ENCODE measurements around the gene FSD2. TPM values are rescaled to one million over a fixed set of nuclear protein-coding genes. Genes with fewer than 3 reads are reported as not detected.

FSD2 gene
- total and polyA plus RNA-seq, 10 of the 15 experiments (the other 5 are each of a cell fraction or from before 2014, with no cell fraction given) = under 0.01 to 0.39 (median 0.07) TPM; not detected in 3

- ChIA-PET POLR2A (no interaction called here), CTCF (interaction anchor here (1.7 kb wide), 1 partner anchor 36 kb away, joined by 6 read pairs; no protein-coding TSS in a partner anchor), SMC1A (ENCODE audit: uncharacterized antibody, unreplicated experiment) (no interaction called here), RAD21 (ENCODE audit: unreplicated experiment) (interaction anchor here (1.0 to 1.5 kb wide), 2 partner anchors 26 to 118 kb away, joined by 3 read pairs; no protein-coding TSS in a partner anchor)
- intact Hi-C loops (cut with micrococcal nuclease; ENCODE audit: unreplicated experiment) (no loop called here), in situ Hi-C loops (cut with MboI) (no loop called here)
- H3K9ac ChIP-seq (ENCODE audit: control insufficient read depth, insufficient read depth, low read length) = no peak overlapping the region
- H3K4me2 ChIP-seq (ENCODE audit: control insufficient read depth, insufficient read depth) = no peak overlapping the region
- TF ChIP-seq CREM (IDR thresholded peaks at IDR 0.05; ENCODE audit: low read depth) (no peak), PKNOX1 (IDR thresholded peaks at IDR 0.05) (no peak), SRF (IDR thresholded peaks at IDR 0.05; ENCODE audit: low read depth in 2 of 2, low read length in 2 of 2) (no peak), YY1 (IDR thresholded peaks at IDR 0.05; ENCODE audit: low read depth, low read length) (no peak), FOXK2 (IDR thresholded peaks at IDR 0.05) (no peak), TCF12 (IDR thresholded peaks at IDR 0.05; ENCODE audit: low read depth, low read length) (no peak)
- no TSS peak for BruUV-seq (replicated peaks)
- no peak overlapping the region for H2AFZ ChIP-seq (ENCODE audit: control insufficient read depth, low read depth, low read length)
- H3K4me1 ChIP-seq (ENCODE audit: control insufficient read depth, insufficient read depth, low read length) = no peaks in the 10 kb centered on the region
- ATAC-seq = no peak
- no peaks in the 10 kb centered on the region for H4K20me1 ChIP-seq (ENCODE audit: control insufficient read depth, insufficient read depth)
- no peak for DNase-seq (ENCODE audit: low read depth, low spot score)
- 41% methylated on average over 4 of the region's 4 CpGs for WGBS (ENCODE audit: insufficient coverage, insufficient replicate concordance, low lambda C conversion rate, missing lambda C conversion rate)
- no peaks in the 10 kb centered on the region for H3K79me2 ChIP-seq (ENCODE audit: control insufficient read depth, insufficient read depth, low read length)
- H3K36me3 ChIP-seq (ENCODE audit: control insufficient read depth in 2 of 2, insufficient read depth in 2 of 2, low read length in 1 of 2) = no peaks in the 10 kb centered on the region
- FAIRE-seq = no peak
- H3K27ac ChIP-seq (ENCODE audit: control insufficient read depth, insufficient read depth) = no peak overlapping the region
- no peak overlapping the region for H3K4me3 ChIP-seq
- no peaks in the 10 kb centered on the region; a peak in 1 of 4 replicates for H3K27me3 ChIP-seq (replicated peaks in 1 of 2; ENCODE audit: control insufficient read depth in 2 of 2, insufficient read depth in 2 of 2, low read length in 1 of 2)
- H3K9me3 ChIP-seq (replicated peaks; ENCODE audit: control insufficient read depth, insufficient read depth, low read length) = no peaks in the 10 kb centered on the region
Observed at GRCh38 chr15:82715003-82715402, 90.9 kb downstream of the FSD2 start.

- intact Hi-C loops (cut with micrococcal nuclease; ENCODE audit: unreplicated experiment) (no loop called here), in situ Hi-C loops (cut with MboI) (no loop called here)
- no peaks in the 10 kb centered on the region; a peak in 1 of 4 replicates for H3K27me3 ChIP-seq (replicated peaks in 1 of 2; ENCODE audit: control insufficient read depth in 2 of 2, insufficient read depth in 2 of 2, low read length in 1 of 2)
- no peak overlapping the region for H2AFZ ChIP-seq (ENCODE audit: control insufficient read depth, low read depth, low read length)
- no peaks in the 10 kb centered on the region for H3K9me3 ChIP-seq (replicated peaks; ENCODE audit: control insufficient read depth, insufficient read depth, low read length)
- H3K4me3 ChIP-seq = no peak overlapping the region
- WGBS (ENCODE audit: insufficient coverage, insufficient replicate concordance, low lambda C conversion rate, missing lambda C conversion rate) = 14% methylated on average over 3 of the region's 3 CpGs
- 0 out of 2 replicates have a peak, but pooled peaks cover 1% of the 10 kb centered on the region for H3K4me1 ChIP-seq (ENCODE audit: control insufficient read depth, insufficient read depth, low read length)
- H3K79me2 ChIP-seq (ENCODE audit: control insufficient read depth, insufficient read depth, low read length) = no peaks in the 10 kb centered on the region
- no peak for TF ChIP-seq SUZ12 (IDR thresholded peaks at IDR 0.05; ENCODE audit: unreplicated experiment)
- TF ChIP-seq PBX3 (IDR thresholded peaks at IDR 0.05; ENCODE audit: insufficient replicate concordance, low read depth, low read length) = no peak
- 0 out of 2 replicates have a peak, but pooled peaks have one; percentile 53 for TF ChIP-seq NR2F1 (conservative IDR thresholded peaks at IDR 0.05)
- TF ChIP-seq CHD2 (IDR thresholded peaks at IDR 0.05; ENCODE audit: borderline replicate concordance, low read depth, low read length) = 0 out of 2 replicates have a peak, but pooled peaks have one; percentile 30
- TF ChIP-seq BHLHE40 (IDR thresholded peaks at IDR 0.05; ENCODE audit: borderline replicate concordance in 1 of 2, low read depth in 2 of 2, low read length in 1 of 2) = peak in 1 of 2 experiments; percentile 8; a peak in 1 of 4 replicates
- no peak for TF ChIP-seq RAD51 (IDR thresholded peaks at IDR 0.05)
- ATAC-seq = no peak
- no TSS peak for BruUV-seq (replicated peaks)
- no peak overlapping the region for H3K9ac ChIP-seq (ENCODE audit: control insufficient read depth, insufficient read depth, low read length)
- ChIA-PET POLR2A (interaction anchor here (0.8 to 1.6 kb wide), 3 partner anchors 17 to 97 kb away, joined by 3 to 5 read pairs (median 4); no protein-coding TSS in a partner anchor), RAD21 (ENCODE audit: unreplicated experiment) (interaction anchor here (0.7 to 2.2 kb wide), 6 partner anchors 27 to 119 kb away, joined by 3 to 8 read pairs (median 3); partner anchors contain the start of gene FSD2), SMC1A (ENCODE audit: uncharacterized antibody, unreplicated experiment) (interaction anchor here (0.7 to 1.4 kb wide), 3 partner anchors 11 to 63 kb away, joined by 3 to 4 read pairs (median 3); no protein-coding TSS in a partner anchor), CTCF (interaction anchor here (1.7 kb wide), 1 partner anchor 37 kb away, joined by 6 read pairs; no protein-coding TSS in a partner anchor)
- H4K20me1 ChIP-seq (ENCODE audit: control insufficient read depth, insufficient read depth) = no peaks in the 10 kb centered on the region
- DNase-seq (ENCODE audit: low read depth, low spot score) = peak; percentile 3
- no peak for FAIRE-seq
- no peak overlapping the region for H3K4me2 ChIP-seq (ENCODE audit: control insufficient read depth, insufficient read depth)
- H3K36me3 ChIP-seq (ENCODE audit: control insufficient read depth in 2 of 2, insufficient read depth in 2 of 2, low read length in 1 of 2) = no peaks in the 10 kb centered on the region
- no peak overlapping the region for H3K27ac ChIP-seq (ENCODE audit: control insufficient read depth, insufficient read depth)
Observed at GRCh38 chr15:82714016-82714415, 91.9 kb downstream of the FSD2 start.

Data from GM12878 (cell line).